ENCODE measurements around the gene JARID2. TPM values are rescaled to one million over a fixed set of nuclear protein-coding genes. Genes with fewer than 3 reads are reported as not detected.

JARID2 gene
- total RNA-seq, 1 donor from 2014 or later = 17.9 TPM

- TF ChIP-seq CTCF (IDR thresholded peaks at IDR 0.05) (no peak), POLR2A (IDR thresholded peaks at IDR 0.05) (no peak), POLR2AphosphoS5 (IDR thresholded peaks at IDR 0.05; ENCODE audit: insufficient read depth in 1 of 2, low read depth in 1 of 2) (no peak)
- Histone ChIP-seq H3K27me3 (no peaks in the 10 kb centered on the region), H3K4me3 (no peak overlapping the region), H3K9me3 (no peaks in the 10 kb centered on the region), H3K4me1 (peaks cover 42% of the 10 kb centered on the region), H3K36me3 (no peaks in the 10 kb centered on the region), H3K27ac (no peak overlapping the region)
- DNase-seq (ENCODE audit: extremely low spot score in 2 of 2) = no peak
- intact Hi-C loops (cut with DNase I) = no loop called here
These were observed 196.6 kb downstream of the JARID2 start for GRCh38 chr6:15442467-15442866.

- H3K36me3 ChIP-seq = no peaks in the 10 kb centered on the region
- H3K4me1 ChIP-seq = peaks cover 42% of the 10 kb centered on the region
- no peaks in the 10 kb centered on the region for H3K27me3 ChIP-seq
- TF ChIP-seq POLR2AphosphoS5 (IDR thresholded peaks at IDR 0.05; ENCODE audit: insufficient read depth in 1 of 2, low read depth in 1 of 2) = no peak
- TF ChIP-seq POLR2A (IDR thresholded peaks at IDR 0.05) = no peak
- no peak for TF ChIP-seq CTCF (IDR thresholded peaks at IDR 0.05)
- H3K4me3 ChIP-seq = no peak overlapping the region
- intact Hi-C loops (cut with DNase I) = no loop called here
- DNase-seq (ENCODE audit: extremely low spot score in 2 of 2) = no peak
- no peak overlapping the region for H3K27ac ChIP-seq
- H3K9me3 ChIP-seq = no peaks in the 10 kb centered on the region
These were observed 197.4 kb downstream of the JARID2 start for GRCh38 chr6:15443119-15443830.

- intact Hi-C loops (cut with DNase I) = no loop called here
- H3K36me3 ChIP-seq = no peaks in the 10 kb centered on the region
- no peaks in the 10 kb centered on the region for H3K9me3 ChIP-seq
- no peak for DNase-seq (ENCODE audit: extremely low spot score in 2 of 2)
- H3K27ac ChIP-seq = no peak overlapping the region
- no peak overlapping the region for H3K4me3 ChIP-seq
- no peaks in the 10 kb centered on the region for H3K27me3 ChIP-seq
- no peak for TF ChIP-seq POLR2AphosphoS5 (IDR thresholded peaks at IDR 0.05; ENCODE audit: insufficient read depth in 1 of 2, low read depth in 1 of 2)
- TF ChIP-seq POLR2A (IDR thresholded peaks at IDR 0.05) = no peak
- TF ChIP-seq CTCF (IDR thresholded peaks at IDR 0.05) = no peak
- peaks cover 37% of the 10 kb centered on the region for H3K4me1 ChIP-seq
These were observed 198.3 kb downstream of the JARID2 start for GRCh38 chr6:15444081-15444731.

- no peaks in the 10 kb centered on the region for H3K9me3 ChIP-seq
- H3K36me3 ChIP-seq = no peaks in the 10 kb centered on the region
- no peaks in the 10 kb centered on the region for H3K27me3 ChIP-seq
- no peak for TF ChIP-seq CTCF (IDR thresholded peaks at IDR 0.05)
- no peak for TF ChIP-seq POLR2AphosphoS5 (IDR thresholded peaks at IDR 0.05; ENCODE audit: insufficient read depth in 1 of 2, low read depth in 1 of 2)
- no peak for TF ChIP-seq POLR2A (IDR thresholded peaks at IDR 0.05)
- no peak for DNase-seq (ENCODE audit: extremely low spot score in 2 of 2)
- no peak overlapping the region for H3K27ac ChIP-seq
- intact Hi-C loops (cut with DNase I) = no loop called here
- H3K4me3 ChIP-seq = no peak overlapping the region
- peaks cover 31% of the 10 kb centered on the region for H3K4me1 ChIP-seq
These were observed 199.0 kb downstream of the JARID2 start for GRCh38 chr6:15444881-15445280.
